ENCODE results near the gene HIP1. TPM values are rescaled to one million over a fixed set of nuclear protein-coding genes. Genes with fewer than 3 reads are reported as not detected.
"Not testable (repeated sequence)": the region's sequence is repeated elsewhere in the genome, so short reads cannot be mapped to it uniquely, and the experiment has no call there.

Gene HIP1
- total and polyA plus RNA-seq, 2 of the 4 experiments (the other 2 are of a cell fraction) = 6.8 to 10.0 TPM

DNA sequence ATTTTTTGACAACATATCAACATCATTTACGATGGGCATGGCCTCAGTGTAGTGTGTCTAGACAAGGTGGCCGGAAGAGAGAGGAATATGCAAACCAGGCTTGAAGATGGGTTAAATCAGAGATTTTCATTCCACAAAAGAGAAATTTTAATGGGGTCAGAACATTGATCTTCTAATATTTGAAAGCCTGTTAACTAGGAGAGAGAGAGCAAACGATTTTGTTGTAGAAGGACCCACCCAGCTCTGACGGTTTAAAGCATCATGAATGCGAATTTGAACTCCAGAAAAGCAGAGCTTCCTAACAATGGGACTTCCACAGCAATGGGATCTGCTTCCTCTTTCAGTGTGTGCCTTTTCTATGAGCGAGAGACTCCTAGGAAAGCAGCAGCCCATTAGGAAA lies 246.7 kb downstream of the HIP1 start, which contains the start of gene SPDYE5:
Gene SPDYE5 (plus strand): TSS at position 301 of the 400 bp plus-strand sequence. CDS start 1,728 bp downstream, outside the sequence.
- H3K9me1 ChIP-seq (ENCODE audit: insufficient read depth, low read length); H3K14ac ChIP-seq (replicated peaks; ENCODE audit: low read depth, low read length); H2AFZ ChIP-seq (replicated peaks; ENCODE audit: low read length, poor library complexity); H2BK20ac ChIP-seq (ENCODE audit: low read depth, low read length); H4K5ac ChIP-seq (ENCODE audit: low read depth, low read length); H2BK120ac ChIP-seq (ENCODE audit: low read depth, low read length); H3K4me1 ChIP-seq (ENCODE audit: control insufficient read depth, insufficient read depth, low read length); H3K9me3 ChIP-seq (ENCODE audit: control insufficient read depth, insufficient read depth, low read length); ATAC-seq (ENCODE audit: low read depth); H3K36me3 ChIP-seq (ENCODE audit: control insufficient read depth, insufficient read depth, low read length); intact Hi-C loops (cut with micrococcal nuclease); H2BK5ac ChIP-seq (ENCODE audit: low read depth, low read length, poor library complexity, severe bottlenecking); H3K27ac ChIP-seq (ENCODE audit: insufficient read depth, low read length); H2BK15ac ChIP-seq (ENCODE audit: low read depth, low read length); H3K27me3 ChIP-seq (ENCODE audit: control insufficient read depth, insufficient read depth, low read length); CTCF ChIA-PET; DNase-seq; H3K56ac ChIP-seq (ENCODE audit: extremely low read depth, insufficient read depth, low read length); H4K91ac ChIP-seq (ENCODE audit: insufficient read depth, low read depth, low read length); H3K4me2 ChIP-seq (ENCODE audit: low read depth, low read length); H3K23ac ChIP-seq (ENCODE audit: low read depth, low read length); H3K9ac ChIP-seq (ENCODE audit: low read depth, low read length); dilution Hi-C loops (cut with HindIII; ENCODE audit: low sequenced_read_pairs, unreplicated experiment); H2AK9ac ChIP-seq (replicated peaks; ENCODE audit: low read depth, low read length, poor library complexity); H2AK5ac ChIP-seq (ENCODE audit: low read depth, low read length); H3K18ac ChIP-seq (ENCODE audit: low read depth, low read length); H4K20me1 ChIP-seq (ENCODE audit: insufficient read depth, low read length); in situ Hi-C loops (cut with MboI; ENCODE audit: low sequenced_read_pairs); BruUV-seq (replicated peaks); H3K79me1 ChIP-seq (ENCODE audit: low read depth in 1 of 2, low read length in 2 of 2); H4K8ac ChIP-seq (ENCODE audit: low read depth in 2 of 2, low read length in 2 of 2); H3K4me3 ChIP-seq (ENCODE audit: insufficient read depth, low read depth, low read length); H3K4ac ChIP-seq (ENCODE audit: low read depth, low read length); POLR2A ChIA-PET (ENCODE audit: unreplicated experiment): not testable (repeated sequence)
- no CpG with 5 or more reads among the region's 6 CpGs for WGBS, 2 experiments (ENCODE audit: extremely low coverage in 2 of 2, insufficient read length in 1 of 2)
